HG03460 (cell line): ENCODE measurements around the gene LINC00305.

Experiments
- ATAC-seq: cut with Tn5 transposase; IDR thresholded peaks from one replicate; pipeline ENCODE4 v1.9.1; 2021; ENCODE audit not compliant: unreplicated experiment

LINC00305 gene

DNA sequence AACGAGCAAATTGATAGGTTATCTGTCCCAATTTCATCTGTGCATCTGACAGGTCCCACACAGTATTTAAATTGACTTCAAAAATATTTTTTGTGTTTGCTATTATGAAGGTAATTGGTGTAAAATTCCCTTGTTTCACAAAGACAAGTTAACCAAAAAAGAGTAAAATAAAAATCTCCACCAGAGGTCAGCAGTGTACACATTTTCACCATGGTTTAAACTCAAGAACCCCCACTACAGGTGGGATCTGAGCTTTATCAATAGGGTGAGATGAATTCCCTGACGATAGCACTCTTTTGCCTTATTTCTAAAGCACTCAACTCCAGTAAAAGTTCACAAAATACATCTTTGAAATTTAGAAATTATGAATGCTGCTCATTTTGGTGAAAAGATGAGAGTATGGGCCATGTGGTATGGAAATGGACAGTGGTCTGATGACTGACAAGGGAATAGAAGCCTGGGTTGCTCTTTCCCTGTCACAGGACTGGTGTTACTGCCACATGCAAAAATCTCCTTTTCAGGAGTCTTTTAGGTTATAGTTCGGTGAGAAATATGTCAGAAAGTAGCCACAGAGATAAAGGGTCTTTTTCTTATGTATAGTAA lies 111.0 kb downstream of the LINC00305 start:
- ATAC-seq: peak; percentile 64

DNA sequence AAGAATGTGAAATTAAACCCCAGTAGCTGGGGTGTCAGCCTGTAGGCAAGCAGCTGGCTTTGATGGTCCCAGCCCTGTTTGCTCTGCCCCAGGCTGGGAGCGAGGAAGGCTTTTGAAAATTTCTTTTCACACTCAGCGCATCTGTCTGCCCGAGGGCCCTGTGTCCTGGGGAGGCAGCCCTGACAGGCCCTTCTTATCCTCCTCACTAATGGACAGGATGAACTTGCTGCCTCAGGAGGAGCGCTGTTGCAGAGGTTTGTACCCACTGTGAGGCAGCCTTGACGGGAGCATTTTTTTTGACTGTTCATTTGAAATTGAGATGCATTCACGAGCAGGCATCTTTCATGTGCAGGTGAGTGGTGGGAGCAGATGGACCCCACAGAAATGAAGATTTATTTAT lies 116.6 kb downstream of the LINC00305 start:
- no peak for ATAC-seq

DNA sequence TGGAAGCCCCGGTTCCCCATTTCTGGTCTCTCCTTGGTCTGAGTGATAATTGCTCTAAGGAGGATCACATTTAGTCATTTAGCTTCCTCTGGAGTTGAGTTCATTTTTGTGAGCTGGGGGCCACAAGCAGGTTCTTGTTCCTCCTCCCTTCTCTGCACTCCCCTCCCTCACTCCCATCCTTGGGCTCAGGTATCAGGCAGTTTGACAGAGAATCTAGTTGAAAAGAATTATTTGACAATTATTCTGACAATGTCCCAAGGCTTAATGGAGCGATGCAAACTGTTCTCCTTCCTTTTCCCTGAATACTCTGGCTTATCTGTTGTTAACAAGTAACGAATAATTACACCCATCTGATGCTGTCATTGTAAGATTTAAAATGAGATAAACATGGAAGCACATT lies 117.5 kb downstream of the LINC00305 start:
- no peak for ATAC-seq
